PC-3 (cell line): ENCODE measurements around the gene DNAJC4. TPM values are rescaled to one million over a fixed set of nuclear protein-coding genes. Genes with fewer than 3 reads are reported as not detected.

Experiments
- ATAC-seq: fragments of 200-7000 bp; cut with Tn5 transposase; 2 replicates; pipeline ENCODE4 v1.9.1; 2020; ENCODE audit warnings: mild to moderate bottlenecking, moderate library complexity
- BruUV-seq: library from RNA; stranded (reverse); fragments of 400-500 nt; replicated peaks from 2 replicates; lab custom pipeline; 2021; lab: Mats Ljungman, UMichigan
- CTCF ChIA-PET: fragments of 300-600 bp; sonication (Branson Sonifier 250); formaldehyde crosslinking; loops from one replicate; lab custom pipeline; 2022; ENCODE audit warnings: antibody characterized with exemption; lab: Charles Lee
- POLR2A ChIA-PET: fragments of 300-600 bp; sonication (Branson Sonifier 250); formaldehyde crosslinking; loops from one replicate; lab custom pipeline; 2022; ENCODE audit warnings: antibody characterized with exemption; ENCODE audit not compliant: unreplicated experiment; lab: Charles Lee
- DNase-seq: peaks from one replicate; pipeline ENCODE4 v3.0.0-alpha.2; 2015
- H2AFZ ChIP-seq: fragments of 300-600 bp; sonication (generic); 2 replicates; pipeline ENCODE4 v1.6.0; 2016; ENCODE audit warnings: antibody characterized with exemption, low read length
- H3F3A ChIP-seq: fragments of 300-600 bp; sonication (generic); one replicate; pipeline ENCODE4 v1.6.0; 2017; ENCODE audit warnings: antibody characterized with exemption, low read length, control low read depth, mild to moderate bottlenecking; ENCODE audit not compliant: unreplicated experiment
- H3K27ac ChIP-seq: fragments of 300-600 bp; sonication (generic); 2 replicates; pipeline ENCODE4 v1.5.1; 2016; ENCODE audit warnings: mild to moderate bottlenecking, low read length
- H3K27me3 ChIP-seq: fragments of 300-600 bp; sonication (generic); 2 replicates; pipeline ENCODE4 v1.6.1; 2016; ENCODE audit warnings: low read length, mixed read lengths
- H3K36me3 ChIP-seq: fragments of 300-600 bp; sonication (generic); 2 replicates; pipeline ENCODE4 v1.6.1; 2016; ENCODE audit warnings: low read depth, mixed run types, low read length, mixed read lengths
- H3K4me1 ChIP-seq: fragments of 300-600 bp; sonication (generic); 2 replicates; pipeline ENCODE4 v1.5.1; 2016; ENCODE audit warnings: low read length; ENCODE audit not compliant: insufficient read depth
- H3K4me2 ChIP-seq: fragments of 300-600 bp; sonication (generic); 2 replicates; pipeline ENCODE4 v1.6.0; 2016; ENCODE audit warnings: low read length
- H3K4me3 ChIP-seq: fragments of 300-600 bp; sonication (generic); 2 replicates; pipeline ENCODE4 v1.5.1; 2016; ENCODE audit warnings: mild to moderate bottlenecking, low read length, mixed read lengths
- H3K79me2 ChIP-seq: fragments of 300-600 bp; sonication (generic); 2 replicates; pipeline ENCODE4 v1.6.1; 2017; ENCODE audit warnings: low read length, mixed read lengths
- H3K9ac ChIP-seq: fragments of 300-600 bp; sonication (generic); 2 replicates; pipeline ENCODE4 v1.6.0; 2016; ENCODE audit warnings: mild to moderate bottlenecking, low read length
- H3K9me2 ChIP-seq: fragments of 300-600 bp; sonication (generic); replicated peaks from 2 replicates; pipeline ENCODE4 v1.6.1; 2016; ENCODE audit warnings: mixed run types, low read length, mixed read lengths
- H3K9me3 ChIP-seq: fragments of 300-600 bp; sonication (generic); 2 replicates; pipeline ENCODE4 v1.6.1; 2016; ENCODE audit warnings: low read length, mixed read lengths
- H4K20me1 ChIP-seq: fragments of 300-600 bp; sonication (generic); 2 replicates; pipeline ENCODE4 v1.6.1; 2016; ENCODE audit warnings: low read length, mixed read lengths
- CTCF ChIP-seq: fragments of 300-600 bp; sonication (generic); conservative IDR thresholded peaks from 2 replicates; pipeline ENCODE4 v1.5.1; 2017; ENCODE audit warnings: antibody characterized with exemption, low read depth, mild to moderate bottlenecking, low read length
- EZH2 ChIP-seq: fragments of 300-600 bp; sonication (generic); IDR thresholded peaks from one replicate; pipeline ENCODE4 v1.6.1; 2017; ENCODE audit warnings: antibody characterized with exemption, mild to moderate bottlenecking, low read length; ENCODE audit not compliant: unreplicated experiment
- EZH2phosphoT487 ChIP-seq: fragments of 300-600 bp; sonication (generic); IDR thresholded peaks from 2 replicates; pipeline ENCODE4 v1.6.1; 2018; ENCODE audit warnings: mild to moderate bottlenecking, antibody characterized with exemption, low read length, borderline replicate concordance
- intact Hi-C: fragments of 100-400 bp; cut with micrococcal nuclease; formaldehyde crosslinking; loops from 2 replicates; pipeline ENCODE4 v1.9.0; 2023
- total RNA-seq: library from RNA; depleted of rRNA; stranded (reverse); fragments of >200 nt; gene quantifications from 2 replicates; pipeline ENCODE4 v1.2.3, GENCODE V29; 2014

Gene DNAJC4
- total RNA-seq, 1 experiment from 2014 or later = 25.4 TPM

GRCh38 chr11:64238076-64238475 is 7.7 kb downstream of the DNAJC4 start:
- no peaks in the 10 kb centered on the region; the same call in 1 of the 2 replicates for H3K36me3 ChIP-seq
- POLR2A ChIA-PET = interaction anchor here (1.0 kb wide), 1 partner anchor 8 kb away, joined by 12 read pairs; the partner anchor contains the start of gene PPP1R14B
- H2AFZ ChIP-seq = no peak overlapping the region
- H3F3A ChIP-seq = peaks cover 16% of the 10 kb centered on the region
- ATAC-seq (no peak), DNase-seq (no peak)
- no peaks in the 10 kb centered on the region for H3K9me3 ChIP-seq
- H3K27me3 ChIP-seq = no peaks in the 10 kb centered on the region
- no peaks in the 10 kb centered on the region for H4K20me1 ChIP-seq
- H3K27ac ChIP-seq = no peak overlapping the region
- no TSS peak for BruUV-seq
- no peak overlapping the region for H3K9ac ChIP-seq
- intact Hi-C loops = no loop called here
- CTCF ChIA-PET = interaction anchor here (1.1 to 1.2 kb wide), 3 partner anchors 8 to 39 kb away, joined by 3 to 4 read pairs (median 3); no protein-coding TSS in a partner anchor
- TF ChIP-seq CTCF = no peak
- TF ChIP-seq EZH2phosphoT487 = no peak
- no peak overlapping the region for H3K4me3 ChIP-seq
- H3K4me1 ChIP-seq = peaks cover 61% of the 10 kb centered on the region
- H3K79me2 ChIP-seq = peaks cover 22% of the 10 kb centered on the region
- peak overlapping the region; percentile 66 for H3K4me2 ChIP-seq
- no peaks in the 10 kb centered on the region for H3K9me2 ChIP-seq

GRCh38 chr11:64238999-64239398 is 8.7 kb downstream of the DNAJC4 start:
- ATAC-seq = no peak
- Histone ChIP-seq H3K79me2 (peaks cover 31% of the 10 kb centered on the region), H3K4me1 (peaks cover 65% of the 10 kb centered on the region), H4K20me1 (no peaks in the 10 kb centered on the region), H3K27me3 (no peaks in the 10 kb centered on the region), H3K4me3 (no peak overlapping the region), H3K9me2 (no peaks in the 10 kb centered on the region), H2AFZ (no peak overlapping the region), H3K9me3 (no peaks in the 10 kb centered on the region), H3F3A (peaks cover 16% of the 10 kb centered on the region), H3K36me3 (peaks cover 7% of the 10 kb centered on the region; the same call in 1 of the 2 replicates), H3K9ac (no peak overlapping the region), H3K4me2 (no peak overlapping the region), H3K27ac (no peak overlapping the region)
- TF ChIP-seq CTCF = no peak
- no peak for TF ChIP-seq EZH2
- no peak for TF ChIP-seq EZH2phosphoT487
- DNase-seq = no peak
- ChIA-PET POLR2A (no interaction called here), CTCF (no interaction called here)
- intact Hi-C loops = no loop called here
- BruUV-seq = no TSS peak

- H3K36me3 ChIP-seq = peaks cover 12% of the 10 kb centered on the region; the same call in 1 of the 2 replicates
- no peak overlapping the region; the same call in 1 of the 2 replicates for H3K4me3 ChIP-seq
- no peaks in the 10 kb centered on the region for H3K9me3 ChIP-seq
- intact Hi-C loops = loop anchor here (2.0 kb wide), 1 partner anchor 65 kb away; the partner anchor contains the start of gene ESRRA
- BruUV-seq = no TSS peak
- POLR2A ChIA-PET = interaction anchor here (0.6 kb wide), 2 partner anchors 11 to 1513 kb away, joined by 3 to 4 read pairs; partner anchors contain the start of gene HNRNPUL2
- no peak for ATAC-seq
- no peak for TF ChIP-seq EZH2phosphoT487
- TF ChIP-seq EZH2 = no peak
- TF ChIP-seq CTCF = no peak
- no peak overlapping the region for H3K9ac ChIP-seq
- peaks cover 16% of the 10 kb centered on the region for H3F3A ChIP-seq
- H3K4me2 ChIP-seq = peak overlapping the region; percentile 94
- H2AFZ ChIP-seq = no peak overlapping the region
- H3K9me2 ChIP-seq = no peaks in the 10 kb centered on the region
- peaks cover 39% of the 10 kb centered on the region for H3K79me2 ChIP-seq
- peaks cover under 1% of the 10 kb centered on the region; the same call in 1 of the 2 replicates for H4K20me1 ChIP-seq
- H3K4me1 ChIP-seq = peaks cover 72% of the 10 kb centered on the region
- CTCF ChIA-PET = no interaction called here
- H3K27ac ChIP-seq = peak overlapping the region; percentile 98
- no peak for DNase-seq
- no peaks in the 10 kb centered on the region for H3K27me3 ChIP-seq
Observed at GRCh38 chr11:64239662-64240434, 9.5 kb downstream of the DNAJC4 start.
